ENCODE data around the gene DLG2.

The DLG2 gene

DNA sequence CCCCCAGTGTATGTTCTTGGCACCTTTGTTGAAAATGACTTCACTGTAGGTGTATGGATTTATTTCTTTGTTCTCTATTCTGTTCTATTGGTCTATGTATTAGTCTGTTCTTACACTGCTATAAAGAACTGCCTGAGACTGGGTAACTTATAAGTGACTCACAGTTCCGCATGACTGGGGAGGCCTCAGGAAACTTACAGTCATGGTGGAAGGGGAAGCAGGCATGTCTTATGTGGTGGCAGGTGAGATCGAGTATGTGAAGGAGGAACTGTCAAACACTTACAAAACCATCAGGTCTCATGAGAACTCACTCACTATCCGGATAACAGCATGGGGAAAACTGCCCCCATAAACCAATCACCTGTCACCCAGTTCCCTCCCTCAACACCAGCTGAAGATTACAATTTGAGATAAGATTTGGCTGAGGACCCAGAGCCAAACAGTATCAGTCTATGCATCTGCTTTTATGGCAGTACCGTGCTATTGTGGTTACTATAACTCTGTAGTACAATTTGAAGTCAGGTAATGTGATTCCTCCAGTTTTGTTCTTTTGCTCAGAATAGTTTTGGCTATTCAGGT lies 836.2 kb downstream of the DLG2 start:
- no peak for TF ChIP-seq TAF1 (IDR thresholded peaks at IDR 0.05; ENCODE audit: low read depth)
- TF ChIP-seq ZBTB7A (IDR thresholded peaks at IDR 0.05; ENCODE audit: low read depth), result no peak
- TF ChIP-seq, protein P1, sequence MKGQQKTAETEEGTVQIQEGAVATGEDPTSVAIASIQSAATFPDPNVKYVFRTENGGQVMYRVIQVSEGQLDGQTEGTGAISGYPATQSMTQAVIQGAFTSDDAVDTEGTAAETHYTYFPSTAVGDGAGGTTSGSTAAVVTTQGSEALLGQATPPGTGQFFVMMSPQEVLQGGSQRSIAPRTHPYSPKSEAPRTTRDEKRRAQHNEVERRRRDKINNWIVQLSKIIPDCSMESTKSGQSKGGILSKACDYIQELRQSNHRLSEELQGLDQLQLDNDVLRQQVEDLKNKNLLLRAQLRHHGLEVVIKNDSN (IDR thresholded peaks at IDR 0.05), result no peak
- no peak for TF ChIP-seq CEBPB (IDR thresholded peaks at IDR 0.05)
- no peak for TF ChIP-seq EGR1 (IDR thresholded peaks at IDR 0.05)
- TF ChIP-seq, protein P2, sequence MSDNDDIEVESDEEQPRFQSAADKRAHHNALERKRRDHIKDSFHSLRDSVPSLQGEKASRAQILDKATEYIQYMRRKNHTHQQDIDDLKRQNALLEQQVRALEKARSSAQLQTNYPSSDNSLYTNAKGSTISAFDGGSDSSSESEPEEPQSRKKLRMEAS (IDR thresholded peaks at IDR 0.05), result no peak
- no peak for TF ChIP-seq FOXM1 (IDR thresholded peaks at IDR 0.05; ENCODE audit: borderline replicate concordance, low read depth)
- no peak for TF ChIP-seq CREB1 (IDR thresholded peaks at IDR 0.05; ENCODE audit: low read depth)
- TF ChIP-seq RAD21 (IDR thresholded peaks at IDR 0.05; ENCODE audit: low read depth), result no peak
- TF ChIP-seq, protein P3, sequence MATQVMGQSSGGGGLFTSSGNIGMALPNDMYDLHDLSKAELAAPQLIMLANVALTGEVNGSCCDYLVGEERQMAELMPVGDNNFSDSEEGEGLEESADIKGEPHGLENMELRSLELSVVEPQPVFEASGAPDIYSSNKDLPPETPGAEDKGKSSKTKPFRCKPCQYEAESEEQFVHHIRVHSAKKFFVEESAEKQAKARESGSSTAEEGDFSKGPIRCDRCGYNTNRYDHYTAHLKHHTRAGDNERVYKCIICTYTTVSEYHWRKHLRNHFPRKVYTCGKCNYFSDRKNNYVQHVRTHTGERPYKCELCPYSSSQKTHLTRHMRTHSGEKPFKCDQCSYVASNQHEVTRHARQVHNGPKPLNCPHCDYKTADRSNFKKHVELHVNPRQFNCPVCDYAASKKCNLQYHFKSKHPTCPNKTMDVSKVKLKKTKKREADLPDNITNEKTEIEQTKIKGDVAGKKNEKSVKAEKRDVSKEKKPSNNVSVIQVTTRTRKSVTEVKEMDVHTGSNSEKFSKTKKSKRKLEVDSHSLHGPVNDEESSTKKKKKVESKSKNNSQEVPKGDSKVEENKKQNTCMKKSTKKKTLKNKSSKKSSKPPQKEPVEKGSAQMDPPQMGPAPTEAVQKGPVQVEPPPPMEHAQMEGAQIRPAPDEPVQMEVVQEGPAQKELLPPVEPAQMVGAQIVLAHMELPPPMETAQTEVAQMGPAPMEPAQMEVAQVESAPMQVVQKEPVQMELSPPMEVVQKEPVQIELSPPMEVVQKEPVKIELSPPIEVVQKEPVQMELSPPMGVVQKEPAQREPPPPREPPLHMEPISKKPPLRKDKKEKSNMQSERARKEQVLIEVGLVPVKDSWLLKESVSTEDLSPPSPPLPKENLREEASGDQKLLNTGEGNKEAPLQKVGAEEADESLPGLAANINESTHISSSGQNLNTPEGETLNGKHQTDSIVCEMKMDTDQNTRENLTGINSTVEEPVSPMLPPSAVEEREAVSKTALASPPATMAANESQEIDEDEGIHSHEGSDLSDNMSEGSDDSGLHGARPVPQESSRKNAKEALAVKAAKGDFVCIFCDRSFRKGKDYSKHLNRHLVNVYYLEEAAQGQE (IDR thresholded peaks at IDR 0.05; ENCODE audit: low read depth), result no peak
- TF ChIP-seq TEAD4 (IDR thresholded peaks at IDR 0.05), result no peak
- TF ChIP-seq YY1 (IDR thresholded peaks at IDR 0.05; ENCODE audit: low read depth), result no peak
- no peak for TF ChIP-seq NFIC (IDR thresholded peaks at IDR 0.05)
- TF ChIP-seq EP300 (IDR thresholded peaks at IDR 0.05; ENCODE audit: borderline replicate concordance), result no peak

DNA sequence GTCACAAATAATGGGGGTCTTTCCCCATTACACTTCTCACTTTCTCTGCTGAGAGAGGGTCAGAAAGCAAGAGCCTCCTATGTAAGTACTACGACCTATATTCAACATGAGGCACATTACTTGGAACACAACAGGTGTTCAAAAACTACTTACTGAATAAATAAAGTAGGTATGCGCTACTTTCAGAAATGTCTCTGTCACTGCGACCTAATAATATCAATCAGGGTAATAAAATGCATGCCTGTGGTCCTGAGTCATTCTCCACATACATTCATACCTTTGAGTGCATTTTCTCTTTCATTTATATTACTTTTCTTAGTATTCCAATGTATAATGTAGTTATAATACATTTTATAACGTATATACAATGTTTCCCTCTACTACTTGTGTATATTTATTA lies 838.9 kb downstream of the DLG2 start:
- TF ChIP-seq TEAD4 (IDR thresholded peaks at IDR 0.05) (no peak), YY1 (IDR thresholded peaks at IDR 0.05; ENCODE audit: low read depth) (no peak), RAD21 (IDR thresholded peaks at IDR 0.05; ENCODE audit: low read depth) (no peak), TAF1 (IDR thresholded peaks at IDR 0.05; ENCODE audit: low read depth) (no peak)
- TF ChIP-seq, protein P2 (IDR thresholded peaks at IDR 0.05), result no peak

DNA sequence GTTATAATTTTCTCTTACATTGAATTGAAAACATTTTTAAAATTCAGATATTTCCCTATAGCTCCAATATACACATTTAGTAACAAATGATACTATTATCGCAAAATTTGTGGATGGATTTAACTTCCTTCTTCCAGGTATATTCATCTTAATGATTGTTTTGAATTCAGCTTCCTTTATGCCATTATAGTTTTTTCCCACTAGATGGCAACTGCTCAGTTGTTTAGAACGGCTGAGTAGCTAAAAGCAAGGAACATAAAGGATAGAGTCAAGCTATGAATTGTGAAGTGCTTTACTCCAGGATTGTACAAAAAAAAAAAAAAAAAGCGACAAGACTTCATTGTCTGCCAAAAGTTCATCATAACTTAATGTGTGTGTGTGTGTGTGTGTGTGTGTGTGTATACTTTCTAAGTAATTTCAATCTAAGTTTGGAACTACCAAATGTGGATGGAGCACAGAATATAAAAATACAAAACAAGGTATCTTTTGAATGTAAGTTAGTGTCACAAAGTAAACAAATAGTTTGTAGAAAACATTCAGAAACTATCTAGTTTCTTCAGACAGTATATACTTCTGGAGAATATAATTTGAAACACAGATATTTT lies 846.4 kb downstream of the DLG2 start:
- TF ChIP-seq, protein P2 (IDR thresholded peaks at IDR 0.05), result no peak
- TF ChIP-seq NFIC (IDR thresholded peaks at IDR 0.05), result no peak
- TF ChIP-seq RAD21 (IDR thresholded peaks at IDR 0.05; ENCODE audit: low read depth), result peak; percentile 31; the same call in 1 of the 2 replicates

DNA sequence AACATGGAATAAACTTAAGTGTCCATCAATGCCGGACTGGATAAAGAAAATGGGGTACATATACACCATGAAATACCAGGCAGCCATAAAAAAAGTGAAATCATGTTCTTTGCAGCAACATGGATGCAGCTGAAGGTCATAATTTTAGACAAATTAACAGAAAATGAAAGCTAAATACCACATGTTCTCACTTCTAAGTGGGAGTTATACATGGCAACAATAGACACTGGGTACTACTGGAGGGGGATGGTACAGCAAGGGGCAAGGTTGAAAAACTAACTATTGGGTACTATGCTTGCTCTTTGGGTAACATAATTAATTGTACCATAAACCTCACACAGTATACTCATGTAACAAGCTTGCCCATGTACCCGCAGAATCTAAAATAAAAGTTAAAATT lies 851.6 kb downstream of the DLG2 start:
- TF ChIP-seq TCF12 (IDR thresholded peaks at IDR 0.05; ENCODE audit: low read depth) (no peak), EGR1 (IDR thresholded peaks at IDR 0.05) (no peak), ZBTB7A (IDR thresholded peaks at IDR 0.05; ENCODE audit: low read depth) (no peak), RAD21 (IDR thresholded peaks at IDR 0.05; ENCODE audit: low read depth) (no peak), NFIC (IDR thresholded peaks at IDR 0.05) (no peak)
- TF ChIP-seq, protein P1 (IDR thresholded peaks at IDR 0.05), result no peak
- TF ChIP-seq, protein P3 (IDR thresholded peaks at IDR 0.05; ENCODE audit: low read depth), result no peak
- TF ChIP-seq, protein P2 (IDR thresholded peaks at IDR 0.05), result no peak

DNA sequence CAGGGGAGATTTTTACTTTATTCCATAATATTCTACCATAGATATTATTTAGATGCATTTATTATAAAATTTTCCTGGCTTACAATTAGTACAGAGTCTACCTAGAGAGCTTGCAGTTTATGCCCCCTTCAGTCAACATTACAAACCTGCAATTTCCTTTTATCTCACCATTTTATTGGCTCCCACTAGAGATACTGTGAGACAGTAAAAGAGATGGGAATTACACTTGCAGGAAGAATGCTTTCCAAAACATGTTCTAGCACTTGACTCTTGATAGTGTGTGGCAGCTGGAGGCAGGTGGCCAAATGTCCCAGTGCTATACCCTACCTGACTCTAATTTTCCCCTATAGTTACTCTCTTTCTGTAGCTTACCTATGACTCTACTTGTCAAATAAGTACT lies 863.2 kb downstream of the DLG2 start:
- TF ChIP-seq YY1 (IDR thresholded peaks at IDR 0.05; ENCODE audit: low read depth) (no peak), TAF1 (IDR thresholded peaks at IDR 0.05; ENCODE audit: low read depth) (no peak), TCF12 (IDR thresholded peaks at IDR 0.05; ENCODE audit: low read depth) (no peak), CEBPB (IDR thresholded peaks at IDR 0.05) (no peak), CREB1 (IDR thresholded peaks at IDR 0.05; ENCODE audit: low read depth) (no peak), ZBTB7A (IDR thresholded peaks at IDR 0.05; ENCODE audit: low read depth) (no peak), EGR1 (IDR thresholded peaks at IDR 0.05) (no peak), TEAD4 (IDR thresholded peaks at IDR 0.05) (no peak), FOXM1 (IDR thresholded peaks at IDR 0.05; ENCODE audit: borderline replicate concordance, low read depth) (no peak), NFIC (IDR thresholded peaks at IDR 0.05) (no peak), EP300 (IDR thresholded peaks at IDR 0.05; ENCODE audit: borderline replicate concordance) (no peak), RAD21 (IDR thresholded peaks at IDR 0.05; ENCODE audit: low read depth) (no peak)
- TF ChIP-seq, protein P2 (IDR thresholded peaks at IDR 0.05), result no peak
- TF ChIP-seq, protein P3 (IDR thresholded peaks at IDR 0.05; ENCODE audit: low read depth), result no peak
- TF ChIP-seq, protein P1 (IDR thresholded peaks at IDR 0.05), result no peak
